CD4-positive, alpha-beta T cell treated with Interleukin-1 beta for 1 hour (primary cell): ENCODE data around the gene KPNA6.
A peak's percentile ranks its signal among the peaks of the same experiment; 100 is the strongest.
"Not testable (repeated sequence)": the region's sequence is repeated elsewhere in the genome, so short reads cannot be mapped to it uniquely, and the experiment has no call there.

Experiments used
- DNase-seq, 2 donors: peaks; one replicate each; pipeline ENCODE4 v3.0.0-alpha.2; 2020 to 2022

KPNA6 gene

GRCh38 chr1:32143302-32143695, 35.4 kb downstream of the KPNA6 start:
- not testable (repeated sequence) for DNase-seq

GRCh38 chr1:32144033-32144432, 36.2 kb downstream of the KPNA6 start:
- DNase-seq, result no peak

GRCh38 chr1:32147799-32148198, 39.9 kb downstream of the KPNA6 start:
- not testable (repeated sequence) for DNase-seq

- no peak for DNase-seq
Measured at GRCh38 chr1:32150847-32151246, 43.0 kb downstream of the KPNA6 start.

- no peak for DNase-seq
Measured at GRCh38 chr1:32151319-32151787, 43.5 kb downstream of the KPNA6 start.

GRCh38 chr1:32159189-32159588, 51.3 kb downstream of the KPNA6 start:
- DNase-seq, result no peak

- DNase-seq, result no peak
Measured at GRCh38 chr1:32163405-32163804, 55.5 kb downstream of the KPNA6 start.

GRCh38 chr1:32165633-32166032, 57.8 kb downstream of the KPNA6 start:
- DNase-seq, result not testable (repeated sequence)

GRCh38 chr1:32170991-32171390, 63.1 kb downstream of the KPNA6 start:
- no peak for DNase-seq

- DNase-seq, result no peak
Measured at GRCh38 chr1:32172621-32173245, 64.9 kb downstream of the KPNA6 start.

GRCh38 chr1:32178380-32179192, 70.7 kb downstream of the KPNA6 start:
- DNase-seq, result no peak

GRCh38 chr1:32179193-32179442, 71.3 kb downstream of the KPNA6 start:
- no peak for DNase-seq

GRCh38 chr1:32179443-32180185, 71.8 kb downstream of the KPNA6 start, which contains the start of gene TXLNA:
Gene TXLNA (plus strand): TSS chr1:32179675. CDS start chr1:32180346, 671 bp downstream.
- DNase-seq, result peak; percentile 89 to 90

GRCh38 chr1:32180186-32181060, 72.6 kb downstream of the KPNA6 start:
- DNase-seq, result peak in 1 of 2 donors; percentile 21

- DNase-seq, result no peak
Measured at GRCh38 chr1:32181065-32181464, 73.2 kb downstream of the KPNA6 start.

GRCh38 chr1:32181563-32181962, 73.7 kb downstream of the KPNA6 start:
- DNase-seq, result no peak

GRCh38 chr1:32182060-32182459, 74.2 kb downstream of the KPNA6 start:
- no peak for DNase-seq

GRCh38 chr1:32184650-32185049, 76.8 kb downstream of the KPNA6 start:
- DNase-seq, result no peak

- no peak for DNase-seq
Measured at GRCh38 chr1:32186077-32186476, 78.2 kb downstream of the KPNA6 start.

GRCh38 chr1:32186491-32186890, 78.6 kb downstream of the KPNA6 start:
- DNase-seq, result no peak

- no peak for DNase-seq
Measured at GRCh38 chr1:32187850-32188249, 80.0 kb downstream of the KPNA6 start.

GRCh38 chr1:32192220-32192948, 84.5 kb downstream of the KPNA6 start:
- DNase-seq, result no peak
